GM23338 (cell line): Measurements from ENCODE around the gene TFF2. TPM values are rescaled to one million over a fixed set of nuclear protein-coding genes. Genes with fewer than 3 reads are reported as not detected.

Experiments used
- ATAC-seq: fragments of 200-7000 bp; cut with Tn5 transposase; 3 replicates; pipeline ENCODE4 v1.9.1; 2020
- DNase-seq: peaks from one replicate; pipeline ENCODE4 v3.0.0-alpha.2; 2015; ENCODE audit warnings: low spot score
- H2AFZ ChIP-seq: fragments of 200-600 bp; sonication (generic); 2 replicates; pipeline ENCODE4 v1.8.0; 2016; ENCODE audit warnings: antibody characterized with exemption, mild to moderate bottlenecking, moderate library complexity
- H3F3A ChIP-seq: fragments of 200-600 bp; sonication (generic); replicated peaks from 2 replicates; pipeline ENCODE4 v1.8.0; 2017; ENCODE audit warnings: antibody characterized with exemption, mixed run types, low read depth
- H3K27ac ChIP-seq: fragments of 200-600 bp; sonication (generic); 2 replicates; pipeline ENCODE4 v1.6.1; 2016; ENCODE audit warnings: low read depth
- H3K27me3 ChIP-seq: fragments of 200-600 bp; sonication (generic); 2 replicates; pipeline ENCODE4 v1.8.0; 2016; ENCODE audit warnings: mild to moderate bottlenecking, mixed run types, moderate library complexity; ENCODE audit not compliant: insufficient read depth
- H3K36me3 ChIP-seq: fragments of 200-600 bp; sonication (generic); 2 replicates; pipeline ENCODE4 v1.8.0; 2016; ENCODE audit warnings: mild to moderate bottlenecking; ENCODE audit not compliant: insufficient read depth
- H3K4me1 ChIP-seq: fragments of 200-600 bp; sonication (generic); 2 replicates; pipeline ENCODE4 v1.8.0; 2016; ENCODE audit warnings: mild to moderate bottlenecking, moderate library complexity; ENCODE audit not compliant: insufficient read depth
- H3K4me2 ChIP-seq: fragments of 200-600 bp; sonication (generic); 2 replicates; pipeline ENCODE4 v1.7.1; 2017; ENCODE audit warnings: mixed run types
- H3K4me3 ChIP-seq: fragments of 200-600 bp; sonication (generic); 2 replicates; pipeline ENCODE4 v1.6.1; 2016; ENCODE audit warnings: mixed run types
- H3K79me2 ChIP-seq: fragments of 200-600 bp; sonication (generic); replicated peaks from 2 replicates; pipeline ENCODE4 v1.8.0; 2017; ENCODE audit warnings: mild to moderate bottlenecking; ENCODE audit not compliant: insufficient read depth
- H3K9me2 ChIP-seq: fragments of 200-600 bp; sonication (generic); 2 replicates; pipeline ENCODE4 v1.8.0; 2017; ENCODE audit not compliant: insufficient read depth
- H4K20me1 ChIP-seq: fragments of 200-600 bp; sonication (generic); replicated peaks from 2 replicates; pipeline ENCODE4 v1.8.0; 2017; ENCODE audit warnings: mild to moderate bottlenecking; ENCODE audit not compliant: insufficient read depth
- H3K27ac Mint-ChIP-seq: 2 replicates; pipeline ENCODE4 v1.8.0; 2020; ENCODE audit warnings: inconsistent platforms, mild to moderate bottlenecking, moderate library complexity, mixed read lengths
- H3K27me3 Mint-ChIP-seq: 3 replicates; pipeline ENCODE4 v1.8.0; 2022; ENCODE audit warnings: low read depth, mild to moderate bottlenecking, moderate library complexity, mixed read lengths, inconsistent platforms; ENCODE audit not compliant: insufficient read depth, poor library complexity
- H3K36me3 Mint-ChIP-seq: 3 replicates; pipeline ENCODE4 v1.8.0; 2021; ENCODE audit warnings: low read depth, mild to moderate bottlenecking, inconsistent platforms, moderate library complexity, mixed read lengths
- H3K4me1 Mint-ChIP-seq: 3 replicates; pipeline ENCODE4 v1.8.0; 2020; ENCODE audit warnings: mild to moderate bottlenecking, inconsistent platforms, mixed read lengths
- H3K4me3 Mint-ChIP-seq: 3 replicates; pipeline ENCODE4 v1.8.0; 2021; ENCODE audit warnings: moderate library complexity, mild to moderate bottlenecking, inconsistent platforms, mixed read lengths
- H3K9me3 Mint-ChIP-seq: 3 replicates; pipeline ENCODE4 v1.8.0; 2020; ENCODE audit warnings: moderate library complexity, mild to moderate bottlenecking, inconsistent platforms, mixed read lengths
- CREB1 ChIP-seq: fragments of 250-450 bp; sonication (Bioruptor Pico); IDR thresholded peaks from 2 replicates; pipeline ENCODE4 v1.5.0; 2020; ENCODE audit warnings: low read depth, mild to moderate bottlenecking, moderate library complexity
- EZH2 ChIP-seq: fragments of 200-600 bp; sonication (generic); IDR thresholded peaks from one replicate; pipeline ENCODE4 v1.8.0; 2017; ENCODE audit warnings: antibody characterized with exemption, mild to moderate bottlenecking, low read depth; ENCODE audit not compliant: unreplicated experiment
- EZH2phosphoT487 ChIP-seq: fragments of 200-600 bp; sonication (generic); IDR thresholded peaks from one replicate; pipeline ENCODE4 v1.8.1; 2018; ENCODE audit warnings: antibody characterized with exemption; ENCODE audit not compliant: unreplicated experiment
- JUNB ChIP-seq: IDR thresholded peaks from one replicate; pipeline ENCODE4 v1.6.1; 2016; ENCODE audit warnings: antibody characterized with exemption; ENCODE audit not compliant: unreplicated experiment
- NANOG ChIP-seq: IDR thresholded peaks from 2 replicates; pipeline ENCODE4 v1.6.1; 2016; ENCODE audit warnings: antibody characterized with exemption, borderline replicate concordance
- POLR2AphosphoS5 ChIP-seq: IDR thresholded peaks from 2 replicates; pipeline ENCODE4 v1.6.1; 2016; ENCODE audit warnings: antibody characterized with exemption, low read depth
- STAT1 ChIP-seq: IDR thresholded peaks from one replicate; pipeline ENCODE4 v1.6.1; 2016; ENCODE audit warnings: antibody characterized with exemption; ENCODE audit not compliant: unreplicated experiment
- ZNF114 ChIP-seq: fragments of 250-450 bp; sonication (Bioruptor Pico); IDR thresholded peaks from 2 replicates; pipeline ENCODE4 v1.5.0; 2020; ENCODE audit warnings: mild to moderate bottlenecking, moderate library complexity
- ZNF331 ChIP-seq: fragments of 250-450 bp; sonication (Bioruptor Pico); IDR thresholded peaks from 2 replicates; pipeline ENCODE4 v1.5.0; 2020; ENCODE audit warnings: low read depth, mild to moderate bottlenecking, moderate library complexity
- polyA plus RNA-seq: library from polyadenylated mRNA; unstranded; fragments of >200 nt; fragmentation: Nextera tagmentation; extraction: Ambion mirVana; gene quantifications from 2 replicates; pipeline ENCODE4 v1.2.1, GENCODE V29; 2016
- total RNA-seq: library from RNA; depleted of rRNA; stranded (reverse); fragments of >200 nt; shearing (Covaris generic); gene quantifications from 2 replicates; pipeline ENCODE4 v1.2.3, GENCODE V29; 2014
- TF ChIP-seq, protein P1 (sequence below): IDR thresholded peaks from one replicate; pipeline ENCODE4 v1.6.1; 2018; ENCODE audit warnings: antibody characterized with exemption; ENCODE audit not compliant: unreplicated experiment
- TF ChIP-seq, protein P2 (sequence below), 2 experiments: fragments of 200-600 bp in 1 of 2; sonication (generic) in 1 of 2; conservative IDR thresholded peaks; 2 replicates each; pipeline versions ENCODE4 v1.5.1 to v1.6.1; 2016 to 2017; ENCODE audit warnings: antibody characterized with exemption in 2 of 2, low read depth in 2 of 2, mild to moderate bottlenecking in 2 of 2, moderate library complexity in 1 of 2
- TF ChIP-seq, protein P3 (sequence below): fragments of 250-450 bp; sonication (Bioruptor Pico); IDR thresholded peaks from 2 replicates; pipeline ENCODE4 v1.5.0; 2020; ENCODE audit warnings: mild to moderate bottlenecking, moderate library complexity
- TF ChIP-seq, protein P4 (sequence below): IDR thresholded peaks from 2 replicates; pipeline ENCODE4 v1.6.1; 2016; ENCODE audit warnings: antibody characterized with exemption

Gene TFF2
- total and polyA plus RNA-seq, 2 experiments from 2014 or later = not detected

DNA sequence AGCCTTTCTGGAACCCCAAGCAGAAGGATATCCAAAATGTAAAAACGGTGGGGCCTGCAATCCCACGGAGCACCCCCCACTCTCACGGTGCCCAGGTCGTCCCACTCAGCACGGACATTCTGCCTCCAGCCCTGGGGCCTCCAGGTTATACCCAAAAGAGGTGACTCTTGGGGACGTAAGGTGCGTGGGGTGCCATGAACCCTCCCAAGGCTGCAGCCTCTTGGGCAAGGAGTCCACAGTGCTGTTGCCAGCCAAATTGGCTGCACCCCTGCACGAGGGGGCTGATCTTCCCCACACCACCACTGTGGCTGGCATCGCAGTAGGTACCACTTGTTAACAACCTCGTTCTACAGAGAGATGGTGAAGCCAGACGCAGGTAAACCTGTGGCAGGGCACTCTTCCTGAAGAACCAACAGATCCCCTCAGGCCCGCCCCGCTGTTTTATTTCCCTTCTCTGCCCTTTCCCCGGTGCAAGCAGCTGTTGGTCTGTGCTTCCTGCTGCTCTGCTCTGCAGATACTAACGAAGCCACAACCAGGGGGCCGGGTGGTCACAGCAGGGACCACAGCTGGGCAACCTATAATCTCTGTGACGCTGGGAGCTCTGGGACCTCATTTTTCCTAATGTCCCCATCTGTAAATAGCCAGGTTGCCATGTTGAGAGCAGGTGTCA, 44.3 kb downstream of the TFF2 start:
- no peaks in the 10 kb centered on the region for H3K36me3 Mint-ChIP-seq
- ATAC-seq (no peak), DNase-seq (no peak)
- peaks cover 8% of the 10 kb centered on the region for H3K27me3 Mint-ChIP-seq
- Histone ChIP-seq H3K4me2 (no peak overlapping the region), H2AFZ (no peak overlapping the region), H3K36me3 (no peaks in the 10 kb centered on the region), H3F3A (no peaks in the 10 kb centered on the region), H3K9me2 (no peaks in the 10 kb centered on the region), H3K27me3 (no peaks in the 10 kb centered on the region), H3K79me2 (no peaks in the 10 kb centered on the region), H3K4me1 (no peaks in the 10 kb centered on the region), H4K20me1 (no peaks in the 10 kb centered on the region), H3K27ac (no peak overlapping the region), H3K4me3 (no peak overlapping the region)
- no peak overlapping the region for H3K27ac Mint-ChIP-seq
- no peak overlapping the region for H3K4me3 Mint-ChIP-seq
- H3K9me3 Mint-ChIP-seq = no peaks in the 10 kb centered on the region
- TF ChIP-seq EZH2phosphoT487 = no peak
- TF ChIP-seq, protein P1, sequence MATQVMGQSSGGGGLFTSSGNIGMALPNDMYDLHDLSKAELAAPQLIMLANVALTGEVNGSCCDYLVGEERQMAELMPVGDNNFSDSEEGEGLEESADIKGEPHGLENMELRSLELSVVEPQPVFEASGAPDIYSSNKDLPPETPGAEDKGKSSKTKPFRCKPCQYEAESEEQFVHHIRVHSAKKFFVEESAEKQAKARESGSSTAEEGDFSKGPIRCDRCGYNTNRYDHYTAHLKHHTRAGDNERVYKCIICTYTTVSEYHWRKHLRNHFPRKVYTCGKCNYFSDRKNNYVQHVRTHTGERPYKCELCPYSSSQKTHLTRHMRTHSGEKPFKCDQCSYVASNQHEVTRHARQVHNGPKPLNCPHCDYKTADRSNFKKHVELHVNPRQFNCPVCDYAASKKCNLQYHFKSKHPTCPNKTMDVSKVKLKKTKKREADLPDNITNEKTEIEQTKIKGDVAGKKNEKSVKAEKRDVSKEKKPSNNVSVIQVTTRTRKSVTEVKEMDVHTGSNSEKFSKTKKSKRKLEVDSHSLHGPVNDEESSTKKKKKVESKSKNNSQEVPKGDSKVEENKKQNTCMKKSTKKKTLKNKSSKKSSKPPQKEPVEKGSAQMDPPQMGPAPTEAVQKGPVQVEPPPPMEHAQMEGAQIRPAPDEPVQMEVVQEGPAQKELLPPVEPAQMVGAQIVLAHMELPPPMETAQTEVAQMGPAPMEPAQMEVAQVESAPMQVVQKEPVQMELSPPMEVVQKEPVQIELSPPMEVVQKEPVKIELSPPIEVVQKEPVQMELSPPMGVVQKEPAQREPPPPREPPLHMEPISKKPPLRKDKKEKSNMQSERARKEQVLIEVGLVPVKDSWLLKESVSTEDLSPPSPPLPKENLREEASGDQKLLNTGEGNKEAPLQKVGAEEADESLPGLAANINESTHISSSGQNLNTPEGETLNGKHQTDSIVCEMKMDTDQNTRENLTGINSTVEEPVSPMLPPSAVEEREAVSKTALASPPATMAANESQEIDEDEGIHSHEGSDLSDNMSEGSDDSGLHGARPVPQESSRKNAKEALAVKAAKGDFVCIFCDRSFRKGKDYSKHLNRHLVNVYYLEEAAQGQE = no peak
- TF ChIP-seq, protein P2, sequence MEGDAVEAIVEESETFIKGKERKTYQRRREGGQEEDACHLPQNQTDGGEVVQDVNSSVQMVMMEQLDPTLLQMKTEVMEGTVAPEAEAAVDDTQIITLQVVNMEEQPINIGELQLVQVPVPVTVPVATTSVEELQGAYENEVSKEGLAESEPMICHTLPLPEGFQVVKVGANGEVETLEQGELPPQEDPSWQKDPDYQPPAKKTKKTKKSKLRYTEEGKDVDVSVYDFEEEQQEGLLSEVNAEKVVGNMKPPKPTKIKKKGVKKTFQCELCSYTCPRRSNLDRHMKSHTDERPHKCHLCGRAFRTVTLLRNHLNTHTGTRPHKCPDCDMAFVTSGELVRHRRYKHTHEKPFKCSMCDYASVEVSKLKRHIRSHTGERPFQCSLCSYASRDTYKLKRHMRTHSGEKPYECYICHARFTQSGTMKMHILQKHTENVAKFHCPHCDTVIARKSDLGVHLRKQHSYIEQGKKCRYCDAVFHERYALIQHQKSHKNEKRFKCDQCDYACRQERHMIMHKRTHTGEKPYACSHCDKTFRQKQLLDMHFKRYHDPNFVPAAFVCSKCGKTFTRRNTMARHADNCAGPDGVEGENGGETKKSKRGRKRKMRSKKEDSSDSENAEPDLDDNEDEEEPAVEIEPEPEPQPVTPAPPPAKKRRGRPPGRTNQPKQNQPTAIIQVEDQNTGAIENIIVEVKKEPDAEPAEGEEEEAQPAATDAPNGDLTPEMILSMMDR (conservative IDR thresholded peaks at IDR 0.05; ENCODE audit: low read depth in 2 of 2) = no peak
- no peak for TF ChIP-seq ZNF331 (CRISPR knock-in tag)
- TF ChIP-seq ZNF114 (CRISPR knock-in tag) = no peak
- no peak for TF ChIP-seq JUNB
- TF ChIP-seq, protein P3, sequence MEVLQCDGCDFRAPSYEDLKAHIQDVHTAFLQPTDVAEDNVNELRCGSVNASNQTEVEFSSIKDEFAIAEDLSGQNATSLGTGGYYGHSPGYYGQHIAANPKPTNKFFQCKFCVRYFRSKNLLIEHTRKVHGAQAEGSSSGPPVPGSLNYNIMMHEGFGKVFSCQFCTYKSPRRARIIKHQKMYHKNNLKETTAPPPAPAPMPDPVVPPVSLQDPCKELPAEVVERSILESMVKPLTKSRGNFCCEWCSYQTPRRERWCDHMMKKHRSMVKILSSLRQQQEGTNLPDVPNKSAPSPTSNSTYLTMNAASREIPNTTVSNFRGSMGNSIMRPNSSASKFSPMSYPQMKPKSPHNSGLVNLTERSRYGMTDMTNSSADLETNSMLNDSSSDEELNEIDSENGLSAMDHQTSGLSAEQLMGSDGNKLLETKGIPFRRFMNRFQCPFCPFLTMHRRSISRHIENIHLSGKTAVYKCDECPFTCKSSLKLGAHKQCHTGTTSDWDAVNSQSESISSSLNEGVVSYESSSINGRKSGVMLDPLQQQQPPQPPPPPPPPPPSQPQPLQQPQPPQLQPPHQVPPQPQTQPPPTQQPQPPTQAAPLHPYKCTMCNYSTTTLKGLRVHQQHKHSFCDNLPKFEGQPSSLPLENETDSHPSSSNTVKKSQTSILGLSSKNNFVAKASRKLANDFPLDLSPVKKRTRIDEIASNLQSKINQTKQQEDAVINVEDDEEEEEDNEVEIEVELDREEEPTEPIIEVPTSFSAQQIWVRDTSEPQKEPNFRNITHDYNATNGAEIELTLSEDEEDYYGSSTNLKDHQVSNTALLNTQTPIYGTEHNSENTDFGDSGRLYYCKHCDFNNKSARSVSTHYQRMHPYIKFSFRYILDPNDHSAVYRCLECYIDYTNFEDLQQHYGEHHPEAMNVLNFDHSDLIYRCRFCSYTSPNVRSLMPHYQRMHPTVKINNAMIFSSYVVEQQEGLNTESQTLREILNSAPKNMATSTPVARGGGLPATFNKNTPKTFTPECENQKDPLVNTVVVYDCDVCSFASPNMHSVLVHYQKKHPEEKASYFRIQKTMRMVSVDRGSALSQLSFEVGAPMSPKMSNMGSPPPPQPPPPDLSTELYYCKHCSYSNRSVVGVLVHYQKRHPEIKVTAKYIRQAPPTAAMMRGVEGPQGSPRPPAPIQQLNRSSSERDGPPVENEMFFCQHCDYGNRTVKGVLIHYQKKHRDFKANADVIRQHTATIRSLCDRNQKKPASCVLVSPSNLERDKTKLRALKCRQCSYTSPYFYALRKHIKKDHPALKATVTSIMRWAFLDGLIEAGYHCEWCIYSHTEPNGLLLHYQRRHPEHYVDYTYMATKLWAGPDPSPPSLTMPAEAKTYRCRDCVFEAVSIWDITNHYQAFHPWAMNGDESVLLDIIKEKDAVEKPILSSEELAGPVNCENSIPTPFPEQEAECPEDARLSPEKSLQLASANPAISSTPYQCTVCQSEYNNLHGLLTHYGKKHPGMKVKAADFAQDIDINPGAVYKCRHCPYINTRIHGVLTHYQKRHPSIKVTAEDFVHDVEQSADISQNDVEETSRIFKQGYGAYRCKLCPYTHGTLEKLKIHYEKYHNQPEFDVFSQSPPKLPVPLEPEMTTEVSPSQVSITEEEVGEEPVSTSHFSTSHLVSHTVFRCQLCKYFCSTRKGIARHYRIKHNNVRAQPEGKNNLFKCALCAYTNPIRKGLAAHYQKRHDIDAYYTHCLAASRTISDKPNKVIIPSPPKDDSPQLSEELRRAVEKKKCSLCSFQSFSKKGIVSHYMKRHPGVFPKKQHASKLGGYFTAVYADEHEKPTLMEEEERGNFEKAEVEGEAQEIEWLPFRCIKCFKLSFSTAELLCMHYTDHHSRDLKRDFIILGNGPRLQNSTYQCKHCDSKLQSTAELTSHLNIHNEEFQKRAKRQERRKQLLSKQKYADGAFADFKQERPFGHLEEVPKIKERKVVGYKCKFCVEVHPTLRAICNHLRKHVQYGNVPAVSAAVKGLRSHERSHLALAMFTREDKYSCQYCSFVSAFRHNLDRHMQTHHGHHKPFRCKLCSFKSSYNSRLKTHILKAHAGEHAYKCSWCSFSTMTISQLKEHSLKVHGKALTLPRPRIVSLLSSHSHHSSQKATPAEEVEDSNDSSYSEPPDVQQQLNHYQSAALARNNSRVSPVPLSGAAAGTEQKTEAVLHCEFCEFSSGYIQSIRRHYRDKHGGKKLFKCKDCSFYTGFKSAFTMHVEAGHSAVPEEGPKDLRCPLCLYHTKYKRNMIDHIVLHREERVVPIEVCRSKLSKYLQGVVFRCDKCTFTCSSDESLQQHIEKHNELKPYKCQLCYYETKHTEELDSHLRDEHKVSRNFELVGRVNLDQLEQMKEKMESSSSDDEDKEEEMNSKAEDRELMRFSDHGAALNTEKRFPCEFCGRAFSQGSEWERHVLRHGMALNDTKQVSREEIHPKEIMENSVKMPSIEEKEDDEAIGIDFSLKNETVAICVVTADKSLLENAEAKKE (CRISPR knock-in tag) = no peak
- TF ChIP-seq EZH2 = no peak
- TF ChIP-seq, protein P4, sequence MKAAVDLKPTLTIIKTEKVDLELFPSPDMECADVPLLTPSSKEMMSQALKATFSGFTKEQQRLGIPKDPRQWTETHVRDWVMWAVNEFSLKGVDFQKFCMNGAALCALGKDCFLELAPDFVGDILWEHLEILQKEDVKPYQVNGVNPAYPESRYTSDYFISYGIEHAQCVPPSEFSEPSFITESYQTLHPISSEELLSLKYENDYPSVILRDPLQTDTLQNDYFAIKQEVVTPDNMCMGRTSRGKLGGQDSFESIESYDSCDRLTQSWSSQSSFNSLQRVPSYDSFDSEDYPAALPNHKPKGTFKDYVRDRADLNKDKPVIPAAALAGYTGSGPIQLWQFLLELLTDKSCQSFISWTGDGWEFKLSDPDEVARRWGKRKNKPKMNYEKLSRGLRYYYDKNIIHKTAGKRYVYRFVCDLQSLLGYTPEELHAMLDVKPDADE = no peak
- no peak for TF ChIP-seq CREB1 (CRISPR knock-in tag)
- no peak for TF ChIP-seq STAT1
- TF ChIP-seq POLR2AphosphoS5 = no peak
- no peak for TF ChIP-seq NANOG
- H3K4me1 Mint-ChIP-seq = peaks cover 8% of the 10 kb centered on the region
